NCI-H82 treated with DMSO at 0.1 percent for 48 hours (cell line): ENCODE data around the gene ZFAND3.
A peak's percentile ranks its signal among the peaks of the same experiment; 100 is the strongest.

Source experiments
- DNase-seq: peaks from one replicate; lab custom pipeline; 2025; ENCODE audit not compliant: unreplicated experiment; lab: John Stamatoyannopoulos, UW

The ZFAND3 gene

GRCh38 chr6:38077488-38078030, 258.0 kb downstream of the ZFAND3 start:
- DNase-seq, result no peak

- DNase-seq, result no peak
These were observed 259.1 kb downstream of the ZFAND3 start for GRCh38 chr6:38078671-38079070.

GRCh38 chr6:38079107-38079506, 259.6 kb downstream of the ZFAND3 start:
- DNase-seq, result no peak

- no peak for DNase-seq
These were observed 260.0 kb downstream of the ZFAND3 start for GRCh38 chr6:38079537-38079936.

- DNase-seq, result no peak
These were observed 260.8 kb downstream of the ZFAND3 start for GRCh38 chr6:38080360-38080759.

- no peak for DNase-seq
These were observed 261.4 kb downstream of the ZFAND3 start for GRCh38 chr6:38080889-38081288.

GRCh38 chr6:38085031-38085430, 265.5 kb downstream of the ZFAND3 start:
- no peak for DNase-seq

- DNase-seq, result no peak
These were observed 266.8 kb downstream of the ZFAND3 start for GRCh38 chr6:38086346-38086745.

- DNase-seq, result no peak
These were observed 268.5 kb downstream of the ZFAND3 start for GRCh38 chr6:38088010-38088409.

GRCh38 chr6:38088829-38089228, 269.3 kb downstream of the ZFAND3 start:
- DNase-seq, result no peak

- peak; percentile 73 for DNase-seq
These were observed 272.1 kb downstream of the ZFAND3 start for GRCh38 chr6:38091613-38092012.

- DNase-seq, result no peak
These were observed 272.9 kb downstream of the ZFAND3 start for GRCh38 chr6:38092465-38092864.

GRCh38 chr6:38092964-38093363, 273.4 kb downstream of the ZFAND3 start:
- DNase-seq, result no peak

GRCh38 chr6:38095054-38095453, 275.5 kb downstream of the ZFAND3 start:
- no peak for DNase-seq

- no peak for DNase-seq
These were observed 279.7 kb downstream of the ZFAND3 start for GRCh38 chr6:38099221-38099620.

- DNase-seq, result no peak
These were observed 280.9 kb downstream of the ZFAND3 start for GRCh38 chr6:38100380-38100779.

- DNase-seq, result no peak
These were observed 284.4 kb downstream of the ZFAND3 start for GRCh38 chr6:38103921-38104320.

- DNase-seq, result no peak
These were observed 285.5 kb downstream of the ZFAND3 start for GRCh38 chr6:38105066-38105465.

- no peak for DNase-seq
These were observed 287.5 kb downstream of the ZFAND3 start for GRCh38 chr6:38107073-38107472.

GRCh38 chr6:38110481-38110971, 291.0 kb downstream of the ZFAND3 start:
- DNase-seq, result peak; percentile 36

GRCh38 chr6:38112181-38112580, 292.7 kb downstream of the ZFAND3 start:
- no peak for DNase-seq

GRCh38 chr6:38113825-38114576, 294.5 kb downstream of the ZFAND3 start:
- no peak for DNase-seq
